SU-DHL-6 (cell line): ENCODE data around the gene ANKRD44.

Source experiments
- H2AFZ ChIP-seq: fragments of 200-600 bp; sonication (generic); 2 replicates; pipeline ENCODE4 v1.6.1; 2014; ENCODE audit warnings: low read depth, mild to moderate bottlenecking, moderate library complexity, mixed read lengths, antibody characterized with exemption, low read length; ENCODE audit not compliant: severe bottlenecking
- H3F3A ChIP-seq: fragments of 200-600 bp; shearing (Covaris generic); 2 replicates; pipeline ENCODE4 v1.6.0; 2016; ENCODE audit warnings: antibody characterized with exemption, mild to moderate bottlenecking; ENCODE audit not compliant: insufficient read depth
- H3K27ac ChIP-seq: fragments of 200-600 bp; sonication (generic); 2 replicates; pipeline ENCODE4 v1.5.1; 2016; ENCODE audit warnings: low read depth, mild to moderate bottlenecking, low read length, moderate library complexity, mixed read lengths
- H3K27me3 ChIP-seq: fragments of 200-600 bp; sonication (generic), shearing (Covaris generic); 2 replicates; pipeline ENCODE4 v1.6.0; 2014; ENCODE audit warnings: mild to moderate bottlenecking, low read length
- H3K36me3 ChIP-seq: fragments of 200-600 bp; sonication (generic); 2 replicates; pipeline ENCODE4 v1.6.1; 2014; ENCODE audit warnings: mild to moderate bottlenecking, low read length, mixed read lengths
- H3K4me2 ChIP-seq: fragments of 300-600, 200-600 bp; shearing (Covaris generic), sonication (generic); 2 replicates; pipeline ENCODE4 v1.6.0; 2014; ENCODE audit warnings: low read length, low read depth, mild to moderate bottlenecking; ENCODE audit not compliant: poor library complexity, severe bottlenecking
- H3K4me3 ChIP-seq: fragments of 200-600 bp; sonication (generic); 2 replicates; pipeline ENCODE4 v1.5.1; 2014; ENCODE audit warnings: antibody characterized with exemption, low read length, mild to moderate bottlenecking, mixed read lengths; ENCODE audit not compliant: insufficient read depth, poor library complexity, severe bottlenecking
- H3K79me2 ChIP-seq: fragments of 200-600 bp; sonication (generic); 2 replicates; pipeline ENCODE4 v1.6.1; 2014; ENCODE audit warnings: mild to moderate bottlenecking, low read length, moderate library complexity; ENCODE audit not compliant: insufficient read depth
- H3K9ac ChIP-seq: fragments of 200-600 bp; sonication (generic); 2 replicates; pipeline ENCODE4 v1.7.0; 2014; ENCODE audit warnings: mild to moderate bottlenecking, low read length
- H3K9me2 ChIP-seq: fragments of 200-600 bp; sonication (generic); replicated peaks from 2 replicates; pipeline ENCODE4 v1.6.1; 2014; ENCODE audit warnings: low read length; ENCODE audit not compliant: insufficient read depth
- H3K9me3 ChIP-seq: fragments of 200-600 bp; sonication (generic); 2 replicates; pipeline ENCODE4 v1.6.1; 2014; ENCODE audit warnings: low read length, mixed read lengths; ENCODE audit not compliant: insufficient read depth
- H4K20me1 ChIP-seq: fragments of 200-600 bp; sonication (generic); 2 replicates; pipeline ENCODE4 v1.6.1; 2014; ENCODE audit warnings: low read depth, mild to moderate bottlenecking, antibody characterized with exemption, low read length, moderate library complexity, mixed read lengths
- EZH2phosphoT487 ChIP-seq: fragments of 200-600 bp; sonication (generic), shearing (Covaris generic); conservative IDR thresholded peaks from 2 replicates; pipeline ENCODE4 v1.6.1; 2018; ENCODE audit warnings: mild to moderate bottlenecking, antibody characterized with exemption, low read length, moderate library complexity, mixed read lengths
- TF ChIP-seq, protein P1 (sequence below): fragments of 200-600 bp; sonication (generic); IDR thresholded peaks from one replicate; pipeline ENCODE4 v1.5.1; 2017; ENCODE audit warnings: antibody characterized with exemption, mild to moderate bottlenecking, low read length, moderate library complexity; ENCODE audit not compliant: insufficient read depth, poor library complexity, severe bottlenecking

ANKRD44 gene

DNA sequence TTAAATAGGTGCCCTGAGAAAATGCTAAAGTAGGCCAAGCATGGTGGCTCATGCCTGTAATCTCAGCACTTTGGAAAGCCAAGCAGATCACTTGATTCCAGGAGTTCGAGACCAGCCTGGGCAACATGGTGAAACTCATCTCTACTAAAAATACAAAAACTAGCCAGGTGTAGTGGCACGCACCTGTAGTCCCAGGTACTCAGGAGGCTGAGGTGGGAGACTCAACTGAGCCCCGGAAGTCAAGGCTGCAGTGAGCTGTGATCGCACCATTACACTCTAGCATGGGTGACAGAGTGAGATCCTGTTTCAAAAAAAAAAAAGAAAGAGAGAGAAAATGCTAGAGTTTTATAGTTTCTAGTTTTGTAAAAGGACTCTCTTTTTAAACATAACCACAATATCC lies 12.0 kb downstream of the ANKRD44 start:
- H3K9ac ChIP-seq: no peak overlapping the region
- no peaks in the 10 kb centered on the region for H3K9me2 ChIP-seq
- no peaks in the 10 kb centered on the region for H3K9me3 ChIP-seq
- H3K4me2 ChIP-seq: peak overlapping the region; percentile 74
- no peak overlapping the region for H3K4me3 ChIP-seq
- H3K27ac ChIP-seq: peak overlapping the region; percentile 83
- TF ChIP-seq, protein P1, sequence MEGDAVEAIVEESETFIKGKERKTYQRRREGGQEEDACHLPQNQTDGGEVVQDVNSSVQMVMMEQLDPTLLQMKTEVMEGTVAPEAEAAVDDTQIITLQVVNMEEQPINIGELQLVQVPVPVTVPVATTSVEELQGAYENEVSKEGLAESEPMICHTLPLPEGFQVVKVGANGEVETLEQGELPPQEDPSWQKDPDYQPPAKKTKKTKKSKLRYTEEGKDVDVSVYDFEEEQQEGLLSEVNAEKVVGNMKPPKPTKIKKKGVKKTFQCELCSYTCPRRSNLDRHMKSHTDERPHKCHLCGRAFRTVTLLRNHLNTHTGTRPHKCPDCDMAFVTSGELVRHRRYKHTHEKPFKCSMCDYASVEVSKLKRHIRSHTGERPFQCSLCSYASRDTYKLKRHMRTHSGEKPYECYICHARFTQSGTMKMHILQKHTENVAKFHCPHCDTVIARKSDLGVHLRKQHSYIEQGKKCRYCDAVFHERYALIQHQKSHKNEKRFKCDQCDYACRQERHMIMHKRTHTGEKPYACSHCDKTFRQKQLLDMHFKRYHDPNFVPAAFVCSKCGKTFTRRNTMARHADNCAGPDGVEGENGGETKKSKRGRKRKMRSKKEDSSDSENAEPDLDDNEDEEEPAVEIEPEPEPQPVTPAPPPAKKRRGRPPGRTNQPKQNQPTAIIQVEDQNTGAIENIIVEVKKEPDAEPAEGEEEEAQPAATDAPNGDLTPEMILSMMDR: no peak
- no peak for TF ChIP-seq EZH2phosphoT487
- H3K79me2 ChIP-seq: peaks cover 95% of the 10 kb centered on the region
- H4K20me1 ChIP-seq: no peaks in the 10 kb centered on the region
- no peak overlapping the region for H2AFZ ChIP-seq
- no peaks in the 10 kb centered on the region for H3K27me3 ChIP-seq
- 0 out of 2 replicates have a peak, but pooled peaks cover 4% of the 10 kb centered on the region for H3K36me3 ChIP-seq
- H3F3A ChIP-seq: peaks cover 36% of the 10 kb centered on the region

DNA sequence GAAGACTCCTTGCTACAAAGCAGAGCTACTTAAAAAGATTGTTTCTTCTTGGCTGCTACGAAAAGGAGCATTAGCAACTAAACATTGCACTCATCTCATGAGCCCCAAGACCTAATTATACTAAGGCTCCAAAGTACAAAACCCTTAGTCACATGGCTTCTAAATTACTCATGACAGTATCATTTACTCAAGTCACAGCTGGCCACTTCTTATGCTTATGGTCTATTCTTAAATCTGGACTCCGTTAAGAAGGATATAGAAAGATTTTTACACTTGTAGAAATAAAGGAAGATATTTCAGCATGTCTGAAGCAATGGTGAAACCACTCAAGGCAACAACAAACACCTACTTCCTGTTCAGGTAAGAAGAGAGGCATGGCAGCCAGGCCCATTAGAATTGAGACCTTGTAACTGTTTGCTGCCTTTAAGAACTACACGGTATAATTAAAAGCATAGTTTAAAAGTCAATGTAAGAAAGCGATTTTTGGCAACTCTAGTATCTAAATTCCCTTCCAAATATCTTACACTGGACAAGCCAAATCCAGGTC lies 12.7 kb downstream of the ANKRD44 start:
- TF ChIP-seq, protein P1: no peak
- TF ChIP-seq EZH2phosphoT487: no peak
- Histone ChIP-seq H3K9me2 (no peaks in the 10 kb centered on the region), H3K9me3 (no peaks in the 10 kb centered on the region), H3K36me3 (0 out of 2 replicates have a peak, but pooled peaks cover 4% of the 10 kb centered on the region), H4K20me1 (no peaks in the 10 kb centered on the region), H3F3A (peaks cover 36% of the 10 kb centered on the region), H3K4me2 (peak overlapping the region; percentile 74), H3K4me3 (peak overlapping the region; percentile 25), H3K27me3 (no peaks in the 10 kb centered on the region), H2AFZ (peak overlapping the region; percentile 5), H3K9ac (0 out of 2 replicates have a peak overlapping the region, but pooled peaks have one; percentile 10), H3K79me2 (peaks cover 95% of the 10 kb centered on the region), H3K27ac (peak overlapping the region; percentile 83)

DNA sequence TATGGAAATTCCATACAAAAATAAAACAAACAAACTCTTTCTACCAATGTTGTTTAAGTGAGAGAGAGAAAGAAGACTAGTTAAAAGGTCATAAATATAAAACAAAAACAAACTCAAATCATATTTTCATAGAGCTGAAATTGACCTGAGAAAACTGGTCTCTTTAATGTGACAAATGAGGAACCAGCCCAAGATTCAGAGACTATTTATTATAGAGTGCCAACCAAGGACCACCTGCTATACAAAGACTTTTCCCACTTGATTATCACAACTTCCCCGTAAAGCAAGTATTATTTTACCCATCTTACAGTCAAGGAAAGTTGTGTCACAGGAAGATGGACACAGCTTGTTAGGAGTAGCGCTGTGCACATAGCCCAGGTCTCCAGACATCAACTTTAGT lies 13.3 kb downstream of the ANKRD44 start:
- H3K9ac ChIP-seq: peak overlapping the region; percentile 10
- H3K79me2 ChIP-seq: peaks cover 96% of the 10 kb centered on the region
- H3K4me2 ChIP-seq: peak overlapping the region; percentile 74
- TF ChIP-seq, protein P1: no peak
- TF ChIP-seq EZH2phosphoT487: no peak
- no peaks in the 10 kb centered on the region for H3K9me3 ChIP-seq
- no peaks in the 10 kb centered on the region for H4K20me1 ChIP-seq
- peak overlapping the region; percentile 83 for H3K27ac ChIP-seq
- peaks cover 36% of the 10 kb centered on the region for H3F3A ChIP-seq
- H3K4me3 ChIP-seq: peak overlapping the region; percentile 25
- no peaks in the 10 kb centered on the region for H3K27me3 ChIP-seq
- H2AFZ ChIP-seq: peak overlapping the region; percentile 13
- H3K9me2 ChIP-seq: no peaks in the 10 kb centered on the region
- 0 out of 2 replicates have a peak, but pooled peaks cover 4% of the 10 kb centered on the region for H3K36me3 ChIP-seq
